ENCODE measurements around the gene FGD5.

The FGD5 gene

GRCh38 chr3:14849638-14850230 is 31.0 kb downstream of the FGD5 start:
- no peak overlapping the region for H3K27ac ChIP-seq (ENCODE audit: insufficient read depth, low read length, poor library complexity, severe bottlenecking)
- H3K27me3 ChIP-seq (replicated peaks; ENCODE audit: control insufficient read depth, insufficient read depth, low read length, poor library complexity, severe bottlenecking), result no peaks in the 10 kb centered on the region
- no peak overlapping the region for H3K4me3 ChIP-seq (ENCODE audit: insufficient read depth, low read depth, low read length, poor library complexity, severe bottlenecking)
- peaks cover 8% of the 10 kb centered on the region for H3K4me1 ChIP-seq (ENCODE audit: control insufficient read depth, insufficient read depth, low read length, poor library complexity, severe bottlenecking)
- no peak for DNase-seq
- no peaks in the 10 kb centered on the region for H3K9me3 ChIP-seq (ENCODE audit: control insufficient read depth, low read length)
- H3K36me3 ChIP-seq (ENCODE audit: control insufficient read depth, insufficient read depth, low read length), result no peaks in the 10 kb centered on the region

GRCh38 chr3:14852058-14852594 is 33.4 kb downstream of the FGD5 start:
- Histone ChIP-seq H3K9me3 (ENCODE audit: control insufficient read depth, low read length) (no peaks in the 10 kb centered on the region), H3K4me3 (ENCODE audit: insufficient read depth, low read depth, low read length, poor library complexity, severe bottlenecking) (no peak overlapping the region), H3K36me3 (ENCODE audit: control insufficient read depth, insufficient read depth, low read length) (no peaks in the 10 kb centered on the region), H3K4me1 (ENCODE audit: control insufficient read depth, insufficient read depth, low read length, poor library complexity, severe bottlenecking) (peaks cover 8% of the 10 kb centered on the region), H3K27ac (ENCODE audit: insufficient read depth, low read length, poor library complexity, severe bottlenecking) (no peak overlapping the region), H3K27me3 (replicated peaks; ENCODE audit: control insufficient read depth, insufficient read depth, low read length, poor library complexity, severe bottlenecking) (no peaks in the 10 kb centered on the region)
- DNase-seq, result no peak

- peaks cover 8% of the 10 kb centered on the region for H3K4me1 ChIP-seq (ENCODE audit: control insufficient read depth, insufficient read depth, low read length, poor library complexity, severe bottlenecking)
- H3K27ac ChIP-seq (ENCODE audit: insufficient read depth, low read length, poor library complexity, severe bottlenecking), result no peak overlapping the region
- no peaks in the 10 kb centered on the region for H3K36me3 ChIP-seq (ENCODE audit: control insufficient read depth, insufficient read depth, low read length)
- H3K4me3 ChIP-seq (ENCODE audit: insufficient read depth, low read depth, low read length, poor library complexity, severe bottlenecking), result no peak overlapping the region
- no peaks in the 10 kb centered on the region for H3K27me3 ChIP-seq (replicated peaks; ENCODE audit: control insufficient read depth, insufficient read depth, low read length, poor library complexity, severe bottlenecking)
- H3K9me3 ChIP-seq (ENCODE audit: control insufficient read depth, low read length), result no peaks in the 10 kb centered on the region
- DNase-seq, result no peak
Measured at GRCh38 chr3:14852717-14853116, 34.0 kb downstream of the FGD5 start.

DNA sequence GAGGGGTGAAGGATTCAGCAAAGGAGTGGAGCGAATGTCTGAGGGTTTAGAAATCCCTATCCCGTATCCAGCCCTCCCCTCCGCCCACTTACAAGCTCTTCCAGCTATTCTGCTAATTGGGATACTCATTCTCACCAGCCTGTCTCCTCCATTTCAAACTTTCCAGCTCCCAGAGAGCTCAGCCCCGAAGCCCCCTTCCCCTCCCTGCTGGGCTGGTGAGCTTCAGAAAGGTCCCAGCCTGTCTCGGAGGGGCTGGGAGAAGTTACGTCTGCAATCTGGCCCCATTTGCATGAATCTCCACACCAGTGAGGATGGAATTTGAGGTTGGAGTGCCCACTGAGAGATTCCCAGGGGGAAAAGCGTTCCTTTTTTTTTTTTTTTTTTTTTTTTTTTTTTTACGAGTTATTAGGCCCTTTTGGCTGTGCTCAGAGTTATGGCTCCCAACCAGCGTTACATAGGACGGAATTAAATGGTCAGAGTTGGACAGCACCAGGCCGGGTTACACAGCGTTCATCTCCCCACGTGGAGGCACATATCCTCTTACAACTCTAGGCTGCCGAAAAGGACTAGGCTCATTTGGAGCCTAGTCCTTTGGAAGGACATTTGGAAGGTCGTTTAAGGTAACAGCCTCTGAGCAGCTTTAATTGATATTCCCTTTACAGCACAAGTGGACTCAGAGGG is 34.6 kb downstream of the FGD5 start:
- no peak overlapping the region for H3K27ac ChIP-seq (ENCODE audit: insufficient read depth, low read length, poor library complexity, severe bottlenecking)
- H3K36me3 ChIP-seq (ENCODE audit: control insufficient read depth, insufficient read depth, low read length), result no peaks in the 10 kb centered on the region
- no peak overlapping the region for H3K4me3 ChIP-seq (ENCODE audit: insufficient read depth, low read depth, low read length, poor library complexity, severe bottlenecking)
- H3K27me3 ChIP-seq (replicated peaks; ENCODE audit: control insufficient read depth, insufficient read depth, low read length, poor library complexity, severe bottlenecking), result no peaks in the 10 kb centered on the region
- H3K4me1 ChIP-seq (ENCODE audit: control insufficient read depth, insufficient read depth, low read length, poor library complexity, severe bottlenecking), result peaks cover 4% of the 10 kb centered on the region
- no peaks in the 10 kb centered on the region for H3K9me3 ChIP-seq (ENCODE audit: control insufficient read depth, low read length)
- DNase-seq, result no peak

DNA sequence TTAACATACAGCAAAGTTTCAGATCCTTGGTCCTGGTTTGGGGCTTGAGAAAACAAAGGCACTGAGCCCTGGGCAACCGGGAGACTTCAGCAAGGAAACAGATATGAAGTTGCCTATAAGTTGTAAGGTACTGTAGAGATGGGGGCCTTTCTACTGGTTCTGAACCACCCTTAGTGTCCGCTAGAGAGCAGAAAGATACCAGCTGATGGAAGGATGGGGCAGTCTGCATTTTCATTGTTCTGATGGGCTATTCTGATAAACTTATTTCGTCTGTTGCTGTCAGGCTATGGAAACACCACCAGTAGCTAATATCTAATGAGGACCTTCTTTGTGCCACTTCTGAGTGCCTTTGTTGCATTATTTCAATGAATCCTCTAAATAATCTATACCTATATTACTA is 38.7 kb downstream of the FGD5 start:
- Histone ChIP-seq H3K4me3 (ENCODE audit: insufficient read depth, low read depth, low read length, poor library complexity, severe bottlenecking) (no peak overlapping the region), H3K27ac (ENCODE audit: insufficient read depth, low read length, poor library complexity, severe bottlenecking) (no peak overlapping the region), H3K9me3 (ENCODE audit: control insufficient read depth, low read length) (no peaks in the 10 kb centered on the region), H3K27me3 (replicated peaks; ENCODE audit: control insufficient read depth, insufficient read depth, low read length, poor library complexity, severe bottlenecking) (no peaks in the 10 kb centered on the region), H3K36me3 (ENCODE audit: control insufficient read depth, insufficient read depth, low read length) (no peaks in the 10 kb centered on the region), H3K4me1 (ENCODE audit: control insufficient read depth, insufficient read depth, low read length, poor library complexity, severe bottlenecking) (no peaks in the 10 kb centered on the region)
- DNase-seq, result no peak

DNA sequence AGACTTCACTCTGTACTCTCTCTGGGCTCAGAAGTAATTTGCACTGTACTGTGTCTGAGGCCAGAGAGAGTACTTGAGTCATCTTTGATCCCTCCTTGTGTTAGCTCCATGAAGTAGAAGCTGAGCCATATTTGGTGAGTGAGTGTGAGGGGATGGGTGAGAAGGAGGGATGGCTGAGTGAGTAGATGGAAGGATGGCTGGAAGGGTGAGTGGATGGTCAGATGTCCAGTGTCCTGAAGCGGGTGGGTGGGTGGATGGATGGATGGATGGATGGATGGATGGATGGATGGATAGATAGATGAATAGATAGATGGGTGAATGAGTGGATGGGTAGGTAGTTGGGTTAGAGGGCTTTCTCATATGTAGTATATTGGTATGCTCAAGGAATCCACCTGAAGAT is 39.3 kb downstream of the FGD5 start:
- Histone ChIP-seq H3K9me3 (ENCODE audit: control insufficient read depth, low read length) (no peaks in the 10 kb centered on the region), H3K27me3 (replicated peaks; ENCODE audit: control insufficient read depth, insufficient read depth, low read length, poor library complexity, severe bottlenecking) (no peaks in the 10 kb centered on the region), H3K4me3 (ENCODE audit: insufficient read depth, low read depth, low read length, poor library complexity, severe bottlenecking) (no peak overlapping the region), H3K27ac (ENCODE audit: insufficient read depth, low read length, poor library complexity, severe bottlenecking) (no peak overlapping the region), H3K36me3 (ENCODE audit: control insufficient read depth, insufficient read depth, low read length) (no peaks in the 10 kb centered on the region), H3K4me1 (ENCODE audit: control insufficient read depth, insufficient read depth, low read length, poor library complexity, severe bottlenecking) (no peaks in the 10 kb centered on the region)
- no peak for DNase-seq

DNA sequence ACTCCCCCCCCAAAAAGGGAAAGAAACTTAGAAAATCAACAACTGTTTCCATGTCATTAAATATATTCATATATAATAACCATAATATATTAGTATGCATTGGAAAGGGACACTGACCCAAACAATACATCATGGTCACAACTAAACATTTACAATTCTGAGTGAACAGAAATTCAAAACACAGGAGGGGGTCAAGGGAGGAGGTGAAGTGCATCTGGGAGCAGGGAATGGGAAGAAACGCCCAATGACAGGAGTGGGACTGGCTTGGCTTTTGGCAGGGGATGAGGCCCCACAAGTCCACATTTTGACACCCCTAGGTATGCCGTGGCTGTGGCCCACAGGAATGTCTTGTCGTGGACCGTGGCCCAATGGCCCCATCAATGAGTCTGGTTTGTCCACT is 41.1 kb downstream of the FGD5 start:
- no peaks in the 10 kb centered on the region for H3K9me3 ChIP-seq (ENCODE audit: control insufficient read depth, low read length)
- H3K27ac ChIP-seq (ENCODE audit: insufficient read depth, low read length, poor library complexity, severe bottlenecking), result no peak overlapping the region
- no peaks in the 10 kb centered on the region for H3K4me1 ChIP-seq (ENCODE audit: control insufficient read depth, insufficient read depth, low read length, poor library complexity, severe bottlenecking)
- no peaks in the 10 kb centered on the region for H3K36me3 ChIP-seq (ENCODE audit: control insufficient read depth, insufficient read depth, low read length)
- H3K4me3 ChIP-seq (ENCODE audit: insufficient read depth, low read depth, low read length, poor library complexity, severe bottlenecking), result no peak overlapping the region
- no peak for DNase-seq
- no peaks in the 10 kb centered on the region for H3K27me3 ChIP-seq (replicated peaks; ENCODE audit: control insufficient read depth, insufficient read depth, low read length, poor library complexity, severe bottlenecking)

DNA sequence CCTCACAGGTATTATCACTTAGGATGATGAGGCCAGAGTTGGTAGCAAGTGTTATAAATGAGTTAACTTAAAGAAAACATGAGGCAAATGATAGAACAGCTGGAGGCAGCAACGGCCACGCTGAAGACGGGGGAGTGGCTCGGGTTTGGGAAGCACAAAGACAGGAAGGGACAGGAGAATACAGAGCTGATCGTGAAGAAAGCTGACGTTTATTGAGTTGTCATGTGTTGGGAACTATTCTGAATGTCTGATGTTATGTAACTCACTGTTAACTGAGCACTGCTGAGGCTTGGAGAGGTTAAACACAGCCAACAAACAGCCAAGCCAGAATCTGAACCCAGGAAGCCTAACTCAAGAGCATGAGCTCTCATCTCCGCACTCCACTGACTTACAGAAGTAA is 42.3 kb downstream of the FGD5 start:
- Histone ChIP-seq H3K4me1 (ENCODE audit: control insufficient read depth, insufficient read depth, low read length, poor library complexity, severe bottlenecking) (no peaks in the 10 kb centered on the region), H3K9me3 (ENCODE audit: control insufficient read depth, low read length) (no peaks in the 10 kb centered on the region), H3K27ac (ENCODE audit: insufficient read depth, low read length, poor library complexity, severe bottlenecking) (no peak overlapping the region), H3K27me3 (replicated peaks; ENCODE audit: control insufficient read depth, insufficient read depth, low read length, poor library complexity, severe bottlenecking) (no peaks in the 10 kb centered on the region), H3K4me3 (ENCODE audit: insufficient read depth, low read depth, low read length, poor library complexity, severe bottlenecking) (no peak overlapping the region), H3K36me3 (ENCODE audit: control insufficient read depth, insufficient read depth, low read length) (no peaks in the 10 kb centered on the region)
- DNase-seq, result no peak

DNA sequence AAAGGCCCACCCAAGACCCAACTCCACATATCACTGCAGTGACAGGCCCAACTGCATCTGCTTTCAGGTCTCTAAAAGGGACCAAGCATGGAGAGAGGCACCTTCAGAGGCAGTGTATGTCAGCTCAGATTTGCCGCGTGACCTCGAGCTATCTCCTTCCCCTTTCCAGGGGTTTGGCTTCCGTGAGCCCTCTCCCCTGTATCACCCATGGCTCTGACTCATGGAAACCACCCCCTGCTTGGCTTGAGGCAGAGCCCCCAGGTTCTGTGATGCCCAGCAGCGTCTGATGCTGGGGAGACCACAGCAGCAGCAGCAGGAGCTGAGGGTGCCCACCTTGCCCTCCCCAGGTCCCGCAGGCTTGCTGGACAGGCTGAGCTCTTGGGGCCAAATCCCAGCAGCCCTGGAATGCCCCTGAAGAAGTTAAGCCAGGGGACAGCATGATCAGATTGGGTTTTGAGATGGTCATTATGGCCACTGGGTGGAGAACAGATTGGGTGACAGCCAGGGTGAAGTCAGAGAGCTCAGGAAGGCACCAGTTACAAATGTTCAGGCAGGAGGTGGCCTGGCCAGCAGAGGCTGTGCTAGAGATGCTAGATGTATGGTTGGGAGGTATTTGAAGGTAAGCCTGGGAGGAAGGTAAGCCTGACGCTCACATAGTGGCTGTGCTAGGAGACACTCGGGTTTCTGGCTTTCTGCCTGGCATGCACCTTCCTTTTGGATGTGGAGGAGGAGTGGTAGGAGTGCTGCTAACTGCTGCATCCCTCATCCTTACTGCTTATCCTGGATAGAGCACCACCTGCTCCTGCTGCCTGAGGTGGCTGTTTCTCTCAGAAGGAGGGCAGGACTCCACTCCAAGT is 42.9 kb downstream of the FGD5 start:
- Histone ChIP-seq H3K27me3 (replicated peaks; ENCODE audit: control insufficient read depth, insufficient read depth, low read length, poor library complexity, severe bottlenecking) (no peaks in the 10 kb centered on the region), H3K27ac (ENCODE audit: insufficient read depth, low read length, poor library complexity, severe bottlenecking) (no peak overlapping the region), H3K9me3 (ENCODE audit: control insufficient read depth, low read length) (no peaks in the 10 kb centered on the region), H3K36me3 (ENCODE audit: control insufficient read depth, insufficient read depth, low read length) (no peaks in the 10 kb centered on the region), H3K4me3 (ENCODE audit: insufficient read depth, low read depth, low read length, poor library complexity, severe bottlenecking) (no peak overlapping the region), H3K4me1 (ENCODE audit: control insufficient read depth, insufficient read depth, low read length, poor library complexity, severe bottlenecking) (no peaks in the 10 kb centered on the region)
- no peak for DNase-seq

GRCh38 chr3:14862303-14862660 is 43.5 kb downstream of the FGD5 start:
- no peak for DNase-seq
- no peaks in the 10 kb centered on the region for H3K9me3 ChIP-seq (ENCODE audit: control insufficient read depth, low read length)
- H3K27me3 ChIP-seq (replicated peaks; ENCODE audit: control insufficient read depth, insufficient read depth, low read length, poor library complexity, severe bottlenecking), result no peaks in the 10 kb centered on the region
- H3K4me1 ChIP-seq (ENCODE audit: control insufficient read depth, insufficient read depth, low read length, poor library complexity, severe bottlenecking), result no peaks in the 10 kb centered on the region
- no peak overlapping the region for H3K27ac ChIP-seq (ENCODE audit: insufficient read depth, low read length, poor library complexity, severe bottlenecking)
- no peak overlapping the region for H3K4me3 ChIP-seq (ENCODE audit: insufficient read depth, low read depth, low read length, poor library complexity, severe bottlenecking)
- no peaks in the 10 kb centered on the region for H3K36me3 ChIP-seq (ENCODE audit: control insufficient read depth, insufficient read depth, low read length)
